Measurements from ENCODE around the gene CDK4.

- TF ChIP-seq, protein P1, sequence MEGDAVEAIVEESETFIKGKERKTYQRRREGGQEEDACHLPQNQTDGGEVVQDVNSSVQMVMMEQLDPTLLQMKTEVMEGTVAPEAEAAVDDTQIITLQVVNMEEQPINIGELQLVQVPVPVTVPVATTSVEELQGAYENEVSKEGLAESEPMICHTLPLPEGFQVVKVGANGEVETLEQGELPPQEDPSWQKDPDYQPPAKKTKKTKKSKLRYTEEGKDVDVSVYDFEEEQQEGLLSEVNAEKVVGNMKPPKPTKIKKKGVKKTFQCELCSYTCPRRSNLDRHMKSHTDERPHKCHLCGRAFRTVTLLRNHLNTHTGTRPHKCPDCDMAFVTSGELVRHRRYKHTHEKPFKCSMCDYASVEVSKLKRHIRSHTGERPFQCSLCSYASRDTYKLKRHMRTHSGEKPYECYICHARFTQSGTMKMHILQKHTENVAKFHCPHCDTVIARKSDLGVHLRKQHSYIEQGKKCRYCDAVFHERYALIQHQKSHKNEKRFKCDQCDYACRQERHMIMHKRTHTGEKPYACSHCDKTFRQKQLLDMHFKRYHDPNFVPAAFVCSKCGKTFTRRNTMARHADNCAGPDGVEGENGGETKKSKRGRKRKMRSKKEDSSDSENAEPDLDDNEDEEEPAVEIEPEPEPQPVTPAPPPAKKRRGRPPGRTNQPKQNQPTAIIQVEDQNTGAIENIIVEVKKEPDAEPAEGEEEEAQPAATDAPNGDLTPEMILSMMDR (conservative IDR thresholded peaks at IDR 0.05), result no peak
- no peak for TF ChIP-seq EZH2 (IDR thresholded peaks at IDR 0.05; ENCODE audit: low read depth)
Observed at GRCh38 chr12:57722716-57723629, 29.1 kb downstream of the CDK4 start.

All from PC-9 (cell line).